GM12878 (cell line): Measurements from ENCODE around the gene LSM11.

ENCODE experiments used
- EZH2 ChIP-seq: IDR thresholded peaks from 2 replicates; pipeline ENCODE4 v1.6.1; 2012; ENCODE audit warnings: low read depth, mild to moderate bottlenecking, control low read depth, inconsistent platforms, low read length, borderline replicate concordance; ENCODE audit not compliant: control insufficient read depth
- GABPA ChIP-seq: IDR thresholded peaks from 2 replicates; pipeline ENCODE4 v1.6.1; 2014; ENCODE audit warnings: antibody characterized with exemption, low read depth, mild to moderate bottlenecking, inconsistent platforms
- GATAD2B ChIP-seq: fragments of 450-650 bp; conservative IDR thresholded peaks from 2 replicates; pipeline ENCODE4 v1.6.1; 2017; ENCODE audit warnings: low read depth, mild to moderate bottlenecking, moderate library complexity
- TF ChIP-seq, protein P1 (sequence below), 3 experiments: IDR thresholded peaks in 2 of 3; conservative IDR thresholded peaks in 1 of 3; 2 replicates each; pipeline ENCODE4 v1.5.1; 2011; ENCODE audit warnings: low read depth in 3 of 3, low read length in 3 of 3, mild to moderate bottlenecking in 3 of 3, control low read depth in 2 of 3, moderate library complexity in 2 of 3, inconsistent platforms in 1 of 3, mixed read lengths in 1 of 3; ENCODE audit not compliant: control insufficient read depth in 2 of 3, insufficient read depth in 1 of 3; ENCODE audit errors: extremely low read depth in 1 of 3
- TF ChIP-seq, protein P2 (sequence below): IDR thresholded peaks from 2 replicates; pipeline ENCODE4 v1.6.1; 2012; ENCODE audit warnings: mild to moderate bottlenecking, low read depth, low read length

DNA sequence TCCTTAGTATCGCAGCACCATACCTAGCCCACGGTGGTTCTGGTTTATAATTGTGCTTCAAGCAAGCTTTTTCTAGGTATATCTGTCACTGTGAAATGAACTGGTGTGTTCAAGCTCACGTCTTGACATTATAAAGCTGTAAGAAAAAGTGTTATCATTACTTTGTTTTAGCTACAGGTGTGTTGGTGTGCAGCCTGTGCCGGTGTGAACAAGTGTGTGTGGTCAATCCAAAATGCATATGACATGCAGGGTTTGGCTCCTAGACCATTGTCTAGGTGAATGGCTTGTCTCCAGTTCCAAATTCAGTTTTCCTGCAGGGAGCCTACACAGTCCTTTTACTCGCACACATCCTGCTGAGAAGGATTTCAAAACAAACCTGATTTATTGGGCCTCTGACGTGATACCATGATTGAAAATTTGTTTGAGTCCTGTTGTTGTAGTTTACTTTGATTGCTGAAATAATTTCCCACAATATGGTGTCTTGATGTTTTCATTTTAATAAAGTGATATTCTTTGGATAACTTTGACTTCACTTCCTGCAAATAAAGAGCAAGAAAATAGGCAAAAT, 3.7 kb downstream of the LSM11 start:
- TF ChIP-seq EZH2 (no peak), GABPA (no peak), GATAD2B (no peak)
- TF ChIP-seq, protein P1, sequence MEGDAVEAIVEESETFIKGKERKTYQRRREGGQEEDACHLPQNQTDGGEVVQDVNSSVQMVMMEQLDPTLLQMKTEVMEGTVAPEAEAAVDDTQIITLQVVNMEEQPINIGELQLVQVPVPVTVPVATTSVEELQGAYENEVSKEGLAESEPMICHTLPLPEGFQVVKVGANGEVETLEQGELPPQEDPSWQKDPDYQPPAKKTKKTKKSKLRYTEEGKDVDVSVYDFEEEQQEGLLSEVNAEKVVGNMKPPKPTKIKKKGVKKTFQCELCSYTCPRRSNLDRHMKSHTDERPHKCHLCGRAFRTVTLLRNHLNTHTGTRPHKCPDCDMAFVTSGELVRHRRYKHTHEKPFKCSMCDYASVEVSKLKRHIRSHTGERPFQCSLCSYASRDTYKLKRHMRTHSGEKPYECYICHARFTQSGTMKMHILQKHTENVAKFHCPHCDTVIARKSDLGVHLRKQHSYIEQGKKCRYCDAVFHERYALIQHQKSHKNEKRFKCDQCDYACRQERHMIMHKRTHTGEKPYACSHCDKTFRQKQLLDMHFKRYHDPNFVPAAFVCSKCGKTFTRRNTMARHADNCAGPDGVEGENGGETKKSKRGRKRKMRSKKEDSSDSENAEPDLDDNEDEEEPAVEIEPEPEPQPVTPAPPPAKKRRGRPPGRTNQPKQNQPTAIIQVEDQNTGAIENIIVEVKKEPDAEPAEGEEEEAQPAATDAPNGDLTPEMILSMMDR (IDR thresholded peaks at IDR 0.05 in 2 of 3, conservative IDR thresholded peaks at IDR 0.05 in 1 of 3; ENCODE audit: control insufficient read depth in 2 of 3, extremely low read depth in 1 of 3, insufficient read depth in 1 of 3, low read depth in 3 of 3, low read length in 3 of 3) = no peak
- TF ChIP-seq, protein P2, sequence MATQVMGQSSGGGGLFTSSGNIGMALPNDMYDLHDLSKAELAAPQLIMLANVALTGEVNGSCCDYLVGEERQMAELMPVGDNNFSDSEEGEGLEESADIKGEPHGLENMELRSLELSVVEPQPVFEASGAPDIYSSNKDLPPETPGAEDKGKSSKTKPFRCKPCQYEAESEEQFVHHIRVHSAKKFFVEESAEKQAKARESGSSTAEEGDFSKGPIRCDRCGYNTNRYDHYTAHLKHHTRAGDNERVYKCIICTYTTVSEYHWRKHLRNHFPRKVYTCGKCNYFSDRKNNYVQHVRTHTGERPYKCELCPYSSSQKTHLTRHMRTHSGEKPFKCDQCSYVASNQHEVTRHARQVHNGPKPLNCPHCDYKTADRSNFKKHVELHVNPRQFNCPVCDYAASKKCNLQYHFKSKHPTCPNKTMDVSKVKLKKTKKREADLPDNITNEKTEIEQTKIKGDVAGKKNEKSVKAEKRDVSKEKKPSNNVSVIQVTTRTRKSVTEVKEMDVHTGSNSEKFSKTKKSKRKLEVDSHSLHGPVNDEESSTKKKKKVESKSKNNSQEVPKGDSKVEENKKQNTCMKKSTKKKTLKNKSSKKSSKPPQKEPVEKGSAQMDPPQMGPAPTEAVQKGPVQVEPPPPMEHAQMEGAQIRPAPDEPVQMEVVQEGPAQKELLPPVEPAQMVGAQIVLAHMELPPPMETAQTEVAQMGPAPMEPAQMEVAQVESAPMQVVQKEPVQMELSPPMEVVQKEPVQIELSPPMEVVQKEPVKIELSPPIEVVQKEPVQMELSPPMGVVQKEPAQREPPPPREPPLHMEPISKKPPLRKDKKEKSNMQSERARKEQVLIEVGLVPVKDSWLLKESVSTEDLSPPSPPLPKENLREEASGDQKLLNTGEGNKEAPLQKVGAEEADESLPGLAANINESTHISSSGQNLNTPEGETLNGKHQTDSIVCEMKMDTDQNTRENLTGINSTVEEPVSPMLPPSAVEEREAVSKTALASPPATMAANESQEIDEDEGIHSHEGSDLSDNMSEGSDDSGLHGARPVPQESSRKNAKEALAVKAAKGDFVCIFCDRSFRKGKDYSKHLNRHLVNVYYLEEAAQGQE = no peak
